Breast epithelium (tissue), 3 donors: ENCODE measurements around the gene CDK10.

Source experiments
- POLR2A ChIP-seq: fragments of 450-650 bp; IDR thresholded peaks from one replicate; pipeline ENCODE4 v1.6.1; 2016; ENCODE audit warnings: antibody characterized with exemption, mild to moderate bottlenecking, moderate library complexity
- POLR2AphosphoS5 ChIP-seq, 3 donors: sonication (generic); formaldehyde crosslinking; IDR thresholded peaks; one replicate each; pipeline ENCODE4 v1.6.1; 2017; ENCODE audit warnings: antibody characterized with exemption in 3 of 3
- TF ChIP-seq, protein P1 (sequence below), 3 donors: fragments of 450-650 bp; IDR thresholded peaks; one replicate each; pipeline ENCODE4 v1.5.1; 2016 to 2017; ENCODE audit warnings: antibody characterized with exemption in 3 of 3, mild to moderate bottlenecking in 3 of 3, moderate library complexity in 3 of 3

DNA sequence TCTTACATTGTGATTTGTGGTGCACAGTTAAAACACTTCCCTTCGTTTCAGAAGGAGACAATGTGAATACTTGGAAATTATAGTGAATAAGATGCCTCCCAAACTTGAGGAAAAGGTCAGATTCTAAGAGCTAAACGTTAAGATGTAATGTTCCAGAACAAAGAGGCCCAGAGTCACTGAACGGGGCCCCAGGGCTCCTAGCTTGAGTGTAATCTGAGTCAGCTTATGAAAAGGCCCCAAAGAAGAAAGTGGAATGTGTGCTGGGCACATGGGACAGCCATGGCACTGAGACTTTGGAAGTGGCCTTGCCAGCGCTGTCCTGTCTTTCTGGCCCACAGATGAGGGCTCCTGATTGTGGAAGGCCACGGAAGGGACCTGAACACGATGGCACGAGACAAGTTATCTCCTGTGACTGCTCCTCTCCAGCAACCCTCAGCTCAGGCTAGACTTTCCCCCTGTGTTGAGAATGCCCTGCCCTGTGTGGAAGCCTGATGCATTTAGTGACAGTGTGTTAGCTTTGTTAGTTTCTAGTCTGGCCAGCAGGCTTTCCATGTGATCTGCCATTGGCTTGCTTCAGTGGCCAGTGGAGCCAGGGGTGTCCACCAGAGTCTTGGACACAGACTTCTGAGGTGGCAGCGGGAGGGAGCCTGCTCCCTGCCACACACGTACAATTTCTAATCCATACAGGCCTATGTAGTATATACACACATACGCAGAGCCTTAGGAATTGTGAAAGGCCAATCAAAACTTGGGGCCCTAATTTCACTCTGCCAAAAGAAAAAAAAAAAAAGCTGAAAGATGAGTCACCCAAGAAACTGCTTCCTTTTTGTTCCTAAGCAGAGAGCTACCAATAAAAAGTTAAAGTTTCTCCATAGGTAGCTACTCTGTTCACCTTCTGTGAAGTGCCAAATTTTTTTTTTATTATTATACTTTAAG, 15.7 kb upstream of the CDK10 start:
- TF ChIP-seq POLR2A (no peak), POLR2AphosphoS5 (IDR thresholded peaks at IDR 0.05) (no peak)
- TF ChIP-seq, protein P1, sequence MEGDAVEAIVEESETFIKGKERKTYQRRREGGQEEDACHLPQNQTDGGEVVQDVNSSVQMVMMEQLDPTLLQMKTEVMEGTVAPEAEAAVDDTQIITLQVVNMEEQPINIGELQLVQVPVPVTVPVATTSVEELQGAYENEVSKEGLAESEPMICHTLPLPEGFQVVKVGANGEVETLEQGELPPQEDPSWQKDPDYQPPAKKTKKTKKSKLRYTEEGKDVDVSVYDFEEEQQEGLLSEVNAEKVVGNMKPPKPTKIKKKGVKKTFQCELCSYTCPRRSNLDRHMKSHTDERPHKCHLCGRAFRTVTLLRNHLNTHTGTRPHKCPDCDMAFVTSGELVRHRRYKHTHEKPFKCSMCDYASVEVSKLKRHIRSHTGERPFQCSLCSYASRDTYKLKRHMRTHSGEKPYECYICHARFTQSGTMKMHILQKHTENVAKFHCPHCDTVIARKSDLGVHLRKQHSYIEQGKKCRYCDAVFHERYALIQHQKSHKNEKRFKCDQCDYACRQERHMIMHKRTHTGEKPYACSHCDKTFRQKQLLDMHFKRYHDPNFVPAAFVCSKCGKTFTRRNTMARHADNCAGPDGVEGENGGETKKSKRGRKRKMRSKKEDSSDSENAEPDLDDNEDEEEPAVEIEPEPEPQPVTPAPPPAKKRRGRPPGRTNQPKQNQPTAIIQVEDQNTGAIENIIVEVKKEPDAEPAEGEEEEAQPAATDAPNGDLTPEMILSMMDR (IDR thresholded peaks at IDR 0.05), result no peak
